Measurements from ENCODE around the gene CCM2. TPM values are rescaled to one million over a fixed set of nuclear protein-coding genes. Genes with fewer than 3 reads are reported as not detected.
"Not testable (repeated sequence)": the region's sequence is repeated elsewhere in the genome, so short reads cannot be mapped to it uniquely, and the experiment has no call there.

CCM2 gene
- total RNA-seq, 1 donor from 2014 or later = 36.4 TPM

GRCh38 chr7:45033261-45033930 is 33.4 kb downstream of the CCM2 start:
- DNase-seq (ENCODE audit: low spot score) = no peak

DNA sequence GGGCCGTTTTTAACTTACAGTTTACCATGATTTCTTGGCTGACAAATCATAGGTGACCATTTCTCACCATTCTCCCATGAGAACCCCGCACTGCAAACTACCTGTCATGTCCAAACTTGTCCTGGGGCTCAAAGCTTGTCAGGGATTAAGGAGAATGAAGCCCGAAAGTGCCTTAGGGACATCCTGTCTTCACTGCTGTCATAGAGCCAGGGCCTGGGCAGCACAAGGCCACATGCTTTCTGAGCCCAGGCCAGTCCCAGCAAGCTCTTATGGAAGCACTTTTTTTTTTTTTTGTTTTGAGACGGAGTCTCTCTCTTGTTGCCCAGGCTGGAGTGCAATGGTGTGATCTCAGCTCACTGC is 33.9 kb downstream of the CCM2 start:
- no peak for DNase-seq (ENCODE audit: low spot score)

- DNase-seq (ENCODE audit: low spot score) = not testable (repeated sequence)
Measured at GRCh38 chr7:45034710-45035109, 34.7 kb downstream of the CCM2 start.

GRCh38 chr7:45035371-45035770 is 35.4 kb downstream of the CCM2 start:
- DNase-seq (ENCODE audit: low spot score) = no peak

DNA sequence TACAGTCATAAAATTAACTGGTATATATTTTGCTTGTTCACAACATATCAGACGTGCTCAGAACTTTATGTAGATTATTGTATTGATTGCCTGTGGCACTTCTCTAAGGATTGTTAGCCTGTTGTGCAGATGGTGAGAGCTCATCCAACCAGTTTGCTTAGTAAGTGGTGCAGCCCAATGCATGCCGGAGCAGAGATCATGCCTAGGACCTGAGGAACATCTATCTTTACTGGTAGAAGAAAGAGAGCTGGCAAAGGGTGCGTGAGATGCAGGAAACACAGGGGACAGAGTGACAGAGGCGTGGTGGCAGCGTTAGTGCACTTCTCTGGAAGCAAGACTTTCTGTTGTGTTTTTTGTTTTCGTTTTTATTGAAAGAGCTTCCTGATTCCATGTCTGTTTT is 35.9 kb downstream of the CCM2 start:
- no peak for DNase-seq (ENCODE audit: low spot score)

DNA sequence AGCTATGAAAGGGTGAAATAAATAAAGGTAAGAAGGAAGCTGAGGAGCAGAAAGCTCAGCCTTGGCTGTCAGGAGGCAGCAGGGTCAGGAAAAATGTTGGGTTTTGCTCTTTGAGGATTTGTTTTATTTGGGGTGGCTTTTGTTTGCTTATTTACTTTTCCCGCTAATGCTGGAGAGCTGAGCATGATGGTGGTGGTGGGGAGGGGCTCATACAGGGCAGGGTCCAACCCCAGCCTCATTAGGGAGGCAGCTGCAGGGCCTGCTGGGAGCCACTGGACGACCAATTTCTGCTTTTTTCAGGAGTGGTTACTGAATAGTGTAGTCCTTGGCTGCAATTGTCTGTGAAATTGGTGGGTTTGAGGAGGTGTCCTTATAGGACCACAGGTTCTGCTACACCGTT is 36.3 kb downstream of the CCM2 start:
- no peak for DNase-seq (ENCODE audit: low spot score)

GRCh38 chr7:45036796-45037195 is 36.8 kb downstream of the CCM2 start:
- DNase-seq (ENCODE audit: low spot score) = no peak

DNA sequence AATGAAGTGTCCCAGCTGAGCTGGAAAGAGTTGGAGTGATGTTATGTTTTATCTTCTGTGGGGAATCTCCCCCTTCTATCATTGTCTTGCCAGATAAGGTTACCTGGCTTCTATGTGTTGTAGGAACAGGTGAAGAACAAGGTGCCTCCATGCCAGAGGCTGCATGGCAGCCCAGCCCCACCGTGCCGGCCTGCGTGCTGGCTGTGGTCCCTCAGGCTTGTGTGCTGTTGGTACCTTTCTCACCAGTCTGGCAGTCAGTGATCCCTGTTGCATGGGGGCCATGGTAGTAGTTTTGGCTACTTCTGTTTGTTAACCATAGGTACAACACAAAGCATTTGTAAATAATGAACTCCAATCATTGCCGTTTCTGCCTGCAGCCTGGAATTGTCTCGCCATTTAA is 37.9 kb downstream of the CCM2 start:
- no peak for DNase-seq (ENCODE audit: low spot score)

GRCh38 chr7:45039106-45039505 is 39.1 kb downstream of the CCM2 start:
- no peak for DNase-seq (ENCODE audit: low spot score)

DNA sequence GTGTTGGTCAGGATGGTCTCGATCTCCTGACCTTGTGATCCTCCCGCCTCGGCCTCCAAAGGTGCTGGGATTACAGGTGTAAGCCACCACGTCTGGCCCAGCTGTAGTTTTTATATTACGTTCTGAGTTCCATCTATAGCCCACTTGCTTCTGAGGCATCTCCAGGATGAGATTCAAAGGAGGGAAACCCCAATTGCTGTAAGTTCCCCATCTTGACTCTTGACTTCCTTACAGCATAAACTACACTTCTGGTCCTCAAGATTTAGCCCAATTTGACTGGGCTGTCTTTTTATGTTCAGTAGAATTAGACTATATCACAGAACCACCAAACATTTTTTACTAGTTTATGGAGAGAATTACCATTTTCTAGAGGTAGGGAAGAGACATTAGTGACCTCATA is 44.3 kb downstream of the CCM2 start:
- no peak for DNase-seq (ENCODE audit: low spot score)

- DNase-seq (ENCODE audit: low spot score) = no peak
Measured at GRCh38 chr7:45048748-45049147, 48.7 kb downstream of the CCM2 start.

DNA sequence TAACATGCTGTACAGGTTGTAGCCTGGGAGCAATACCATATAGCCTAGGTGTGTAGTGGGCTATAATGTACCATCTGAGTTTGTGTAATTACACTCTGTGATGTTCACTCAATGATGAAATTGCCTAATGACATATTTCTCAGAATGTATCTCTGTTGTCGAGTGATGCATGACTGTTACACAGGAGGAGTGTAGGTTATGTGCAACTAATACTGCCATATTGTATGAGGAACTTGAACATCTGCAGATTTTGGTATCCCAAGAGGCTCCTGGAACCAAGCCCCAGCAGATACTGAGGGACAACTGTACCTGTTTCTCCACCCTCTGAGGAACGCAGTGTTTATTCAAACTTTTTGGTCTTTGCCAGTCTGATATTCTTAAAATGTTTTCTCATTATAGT is 50.2 kb downstream of the CCM2 start:
- no peak for DNase-seq (ENCODE audit: low spot score)

DNA sequence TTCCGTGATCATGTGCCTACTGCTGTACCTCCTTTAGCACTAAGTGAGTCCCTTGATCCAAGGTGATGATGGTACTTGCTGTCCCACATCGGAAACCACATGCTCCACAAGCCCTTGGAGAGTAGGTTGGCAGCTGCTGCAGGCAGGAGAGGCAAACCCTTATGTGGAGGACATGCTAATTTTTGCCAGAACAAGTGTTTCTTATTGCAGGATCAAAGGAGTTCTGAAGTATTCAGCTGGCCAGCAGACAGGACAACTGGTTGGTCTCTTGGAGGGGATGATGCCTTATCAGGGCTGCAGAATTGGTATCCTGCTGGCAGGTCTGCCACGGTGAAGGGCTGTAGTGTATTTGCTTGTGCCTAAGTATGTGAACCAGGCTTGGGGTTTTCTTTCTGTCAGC is 52.0 kb downstream of the CCM2 start:
- no peak for DNase-seq (ENCODE audit: low spot score)

GRCh38 chr7:45053401-45053800 is 53.4 kb downstream of the CCM2 start:
- DNase-seq (ENCODE audit: low spot score) = no peak

DNA sequence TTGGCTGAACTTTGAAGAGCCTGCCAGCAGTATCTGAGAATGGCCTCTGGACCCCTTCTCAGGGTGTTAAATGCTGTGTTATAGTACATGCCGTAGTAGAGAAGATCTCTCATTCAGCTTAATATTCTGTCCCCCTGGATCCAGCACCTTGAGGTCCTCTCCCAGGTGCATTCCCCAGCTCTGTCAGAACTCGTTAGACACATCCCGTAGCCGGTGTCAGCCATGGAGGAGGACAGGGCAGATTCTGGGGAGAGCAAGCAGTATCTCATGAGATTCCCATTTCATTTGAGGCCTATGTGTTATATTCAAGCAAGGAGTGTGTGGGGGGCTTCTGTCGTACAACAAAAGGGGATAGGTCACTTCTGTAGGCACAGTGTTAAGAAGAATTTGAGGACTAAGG is 53.9 kb downstream of the CCM2 start:
- DNase-seq (ENCODE audit: low spot score) = no peak

DNA sequence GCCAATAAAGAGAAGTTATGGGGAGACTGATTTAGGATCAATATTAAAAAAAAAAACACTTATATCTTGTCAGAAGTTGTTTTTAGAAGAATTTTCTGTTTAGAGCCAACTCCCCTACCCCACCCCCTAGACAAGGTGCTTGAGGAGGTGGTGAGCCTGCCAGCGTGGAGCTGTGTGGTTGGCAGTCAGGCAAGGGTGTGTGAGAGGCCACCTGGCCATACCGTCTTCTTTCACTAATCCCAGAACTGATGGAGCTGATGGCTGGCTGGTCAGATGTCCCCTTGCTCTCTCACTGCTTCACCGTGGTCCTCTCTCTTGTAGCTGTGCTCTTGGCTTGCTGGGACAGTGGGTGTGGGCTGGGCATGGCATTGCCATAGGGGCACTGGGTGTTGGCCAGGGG is 54.4 kb downstream of the CCM2 start:
- no peak for DNase-seq (ENCODE audit: low spot score)

GRCh38 chr7:45055016-45055415 is 55.0 kb downstream of the CCM2 start:
- no peak for DNase-seq (ENCODE audit: low spot score)

GRCh38 chr7:45055594-45056219 is 55.7 kb downstream of the CCM2 start:
- DNase-seq (ENCODE audit: low spot score) = no peak

GRCh38 chr7:45057878-45058277 is 57.9 kb downstream of the CCM2 start:
- no peak for DNase-seq (ENCODE audit: low spot score)

DNA sequence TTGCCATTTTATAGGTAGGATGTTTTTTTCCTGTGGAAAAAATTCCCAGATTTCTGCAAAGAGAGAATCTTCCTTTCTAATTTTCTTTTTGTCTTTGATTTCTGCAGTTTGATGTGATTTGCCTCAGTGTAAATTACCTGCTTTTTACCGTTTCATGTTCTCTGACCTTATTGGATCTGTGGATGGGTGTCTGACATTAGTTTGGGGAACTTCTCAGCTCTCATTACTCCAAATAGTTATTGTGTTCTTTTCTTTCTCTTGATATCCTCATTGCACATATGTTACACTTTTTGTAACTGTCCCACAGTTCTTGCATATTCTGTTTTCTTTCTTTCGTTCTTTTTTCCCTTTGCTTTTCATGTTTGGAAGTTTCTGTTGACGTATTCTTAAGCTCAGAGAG is 60.3 kb downstream of the CCM2 start:
- DNase-seq (ENCODE audit: low spot score) = no peak

DNA sequence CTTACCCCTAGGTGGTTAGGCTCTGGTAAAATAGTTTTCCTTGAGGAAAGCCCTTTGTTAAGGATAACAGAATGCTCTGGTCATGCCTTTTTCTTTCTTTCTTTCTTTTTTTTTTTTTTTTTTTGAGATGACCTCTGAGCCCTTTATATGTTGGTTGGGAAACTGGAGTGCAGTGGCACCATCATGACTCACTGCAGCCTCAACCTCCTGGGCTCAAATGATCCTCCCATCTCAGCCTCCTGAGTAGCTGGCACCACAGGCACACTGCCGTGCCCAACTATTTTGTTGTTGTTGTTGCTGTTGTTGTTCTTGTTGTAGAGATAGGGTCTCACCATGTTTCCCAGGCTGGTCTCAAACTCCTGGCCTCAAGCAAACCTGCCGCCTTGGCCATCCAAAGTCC is 61.4 kb downstream of the CCM2 start:
- no peak for DNase-seq (ENCODE audit: low spot score)

DNA sequence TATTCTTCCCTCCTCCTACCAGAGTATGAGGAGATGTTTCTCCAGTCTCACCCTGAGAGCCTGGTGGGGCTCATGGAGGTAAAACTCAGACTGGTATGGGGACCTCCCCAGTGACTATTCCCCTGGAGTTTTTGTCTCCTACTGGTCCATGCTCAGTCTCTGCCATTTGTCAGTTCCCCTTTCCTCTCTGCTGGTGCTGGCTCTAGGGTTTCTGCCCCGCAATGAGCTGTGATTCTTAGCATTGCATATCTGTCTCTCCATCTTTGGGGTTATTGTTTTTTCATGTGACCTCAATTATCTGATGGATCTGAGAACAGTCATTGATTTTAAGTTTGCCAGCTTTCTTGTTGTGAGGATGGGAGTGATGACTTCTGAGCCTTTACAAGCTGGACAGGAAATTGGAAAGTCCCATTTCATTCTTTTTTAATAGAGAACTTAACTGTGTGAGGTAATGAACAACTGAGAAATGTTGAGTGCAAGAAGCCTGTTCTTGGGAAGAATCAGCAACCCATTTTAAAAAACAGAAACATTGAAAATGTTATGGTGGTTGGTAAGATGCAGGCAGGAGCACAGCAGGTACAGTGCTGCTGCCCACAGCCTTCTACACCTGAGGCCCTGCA is 61.9 kb downstream of the CCM2 start:
- no peak for DNase-seq (ENCODE audit: low spot score)

DNA sequence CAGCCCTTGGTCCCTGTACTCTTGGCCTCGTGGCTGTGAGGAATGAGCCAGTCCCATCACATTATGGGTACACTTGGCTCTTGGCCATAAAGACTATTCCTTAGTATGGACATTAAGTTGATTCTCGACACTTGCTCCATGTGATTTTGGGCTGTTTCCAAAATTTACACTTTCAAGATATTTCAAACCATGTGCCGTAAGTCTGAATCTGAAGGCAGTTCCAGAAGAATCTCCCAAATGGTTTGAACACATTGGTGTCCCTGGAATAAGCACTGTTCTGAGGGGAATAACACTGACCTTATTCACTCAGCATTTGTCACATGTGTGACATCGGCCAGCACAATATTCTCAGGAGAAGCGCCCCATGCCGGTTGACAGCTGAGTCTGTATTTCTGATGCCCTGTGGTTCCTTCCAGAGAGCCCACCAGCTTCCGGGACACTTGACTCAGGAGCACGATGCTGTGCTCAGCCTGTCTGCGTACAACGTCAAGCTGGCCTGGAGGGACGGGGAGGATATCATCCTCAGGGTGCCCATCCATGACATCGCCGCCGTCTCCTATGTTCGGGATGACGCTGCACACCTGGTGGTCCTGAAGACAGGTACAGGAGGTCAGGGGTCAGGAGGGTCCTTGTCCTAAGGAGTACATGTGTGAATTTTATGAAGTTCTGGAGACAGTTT is 64.2 kb downstream of the CCM2 start:
- DNase-seq (ENCODE audit: low spot score) = no peak

All from mucosa of gallbladder (tissue), 1 donor.